ENCODE measurements around the gene TBL1XR1. TPM values are rescaled to one million over a fixed set of nuclear protein-coding genes. Genes with fewer than 3 reads are reported as not detected.

TBL1XR1 gene
- total RNA-seq, result 65.0 and 121 TPM in 2 replicates

GRCh38 chr3:177197041-177197726 is at the start of gene TBL1XR1:
Gene TBL1XR1 (minus strand): TSS chr3:177197482. CDS start chr3:177064977, 132,505 bp downstream.

All from pericardium fibroblast (primary cell).